H1 (cell line): ENCODE results near the gene CSRP1. TPM values are rescaled to one million over a fixed set of nuclear protein-coding genes. Genes with fewer than 3 reads are reported as not detected.

ENCODE experiments used
- CTCF ChIA-PET: fragments of 300-600 bp; sonication (Branson Sonifier 250); formaldehyde crosslinking; loops from one replicate; lab custom pipeline; 2021; ENCODE audit not compliant: partially characterized antibody; lab: Charles Lee
- POLR2A ChIA-PET: fragments of 300-600 bp; sonication (Branson Sonifier 250); formaldehyde crosslinking; loops from one replicate; lab custom pipeline; 2021; ENCODE audit warnings: inconsistent platforms; ENCODE audit not compliant: partially characterized antibody; lab: Charles Lee
- DNase-seq, 2 experiments: peaks; one replicate each; pipeline versions ENCODE4 v3.0.0 to v3.0.0-alpha.2; 2010 to 2022; ENCODE audit warnings: low spot score in 2 of 2, low read depth in 1 of 2, mixed read lengths in 1 of 2
- FAIRE-seq: peaks from 2 replicates; lab custom pipeline; 2011; peaks lifted over from hg19 to GRCh38; lab: Jason Lieb, UNC
- H2AFZ ChIP-seq: 2 replicates; pipeline ENCODE4 v1.8.1; 2012; ENCODE audit warnings: low read length, inconsistent platforms
- H2AK5ac ChIP-seq: 2 replicates; pipeline ENCODE4 v1.6.1; 2013; ENCODE audit warnings: low read depth, low read length
- H2BK120ac ChIP-seq: replicated peaks from 2 replicates; pipeline ENCODE3; 2013; ENCODE audit warnings: low read depth, low read length, inconsistent platforms
- H2BK12ac ChIP-seq: 2 replicates; pipeline ENCODE4 v1.6.1; 2013; ENCODE audit warnings: low read depth, low read length
- H2BK15ac ChIP-seq: 2 replicates; pipeline ENCODE4 v1.6.1; 2013; ENCODE audit warnings: low read length
- H2BK20ac ChIP-seq: 2 replicates; pipeline ENCODE4 v1.6.1; 2013; ENCODE audit warnings: low read length
- H2BK5ac ChIP-seq: 2 replicates; pipeline ENCODE4 v1.6.1; 2013; ENCODE audit warnings: low read depth, low read length
- H3K14ac ChIP-seq: 2 replicates; pipeline ENCODE4 v1.6.1; 2013; ENCODE audit warnings: inconsistent platforms; ENCODE audit not compliant: insufficient read length
- H3K18ac ChIP-seq: 2 replicates; pipeline ENCODE4 v1.6.1; 2013; ENCODE audit warnings: low read length; ENCODE audit errors: extremely low read depth
- H3K23ac ChIP-seq: 2 replicates; pipeline ENCODE4 v1.6.1; 2013; ENCODE audit warnings: inconsistent platforms; ENCODE audit not compliant: insufficient read length
- H3K23me2 ChIP-seq: 2 replicates; pipeline ENCODE4 v1.6.1; 2013; ENCODE audit warnings: low read depth, low read length
- H3K27ac ChIP-seq: 2 replicates; pipeline ENCODE4 v1.6.1; 2011; ENCODE audit warnings: low read depth, low read length, inconsistent platforms
- H3K27me3 ChIP-seq, 4 experiments: replicated peaks in 1 of 4; 1 replicate in 1 of 4; 2 replicates in 3 of 4; pipeline versions ENCODE4 v1.6.1 to v1.8.1; 2011 to 2013; ENCODE audit warnings: low read length in 3 of 4, mild to moderate bottlenecking in 3 of 4, inconsistent platforms in 2 of 4, mixed read lengths in 2 of 4, moderate library complexity in 1 of 4; ENCODE audit not compliant: control insufficient read depth in 3 of 4, insufficient read depth in 3 of 4; ENCODE audit errors: extremely low read depth in 1 of 4
- H3K36me3 ChIP-seq, 4 experiments: 2 replicates each; pipeline versions ENCODE4 v1.6.1 to v1.8.1; 2011 to 2013; ENCODE audit warnings: mild to moderate bottlenecking in 4 of 4, low read length in 3 of 4, moderate library complexity in 2 of 4, control low read depth in 1 of 4, inconsistent platforms in 1 of 4; ENCODE audit not compliant: insufficient read depth in 4 of 4, control insufficient read depth in 2 of 4
- H3K4ac ChIP-seq: replicated peaks from 2 replicates; pipeline ENCODE3; 2013; ENCODE audit warnings: low read length, low read depth, mixed read lengths, inconsistent platforms; ENCODE audit not compliant: insufficient read length
- H3K4me1 ChIP-seq, 4 experiments: replicated peaks in 1 of 4; 1 replicate in 1 of 4; 2 replicates in 3 of 4; pipeline versions ENCODE4 v1.6.1 to v1.8.1; 2011 to 2013; ENCODE audit warnings: low read length in 3 of 4, inconsistent platforms in 2 of 4, mixed read lengths in 1 of 4; ENCODE audit not compliant: insufficient read depth in 4 of 4, control insufficient read depth in 3 of 4
- H3K4me2 ChIP-seq, 2 experiments: 2 replicates each; pipeline versions ENCODE4 v1.6.1 to v1.8.1; 2011 to 2013; ENCODE audit warnings: low read depth in 2 of 2, low read length in 2 of 2, control low read depth in 1 of 2, inconsistent platforms in 1 of 2, mild to moderate bottlenecking in 1 of 2; ENCODE audit not compliant: insufficient read depth in 1 of 2
- H3K4me3 ChIP-seq, 4 experiments: fragments of 200-600, 300-600 bp in 1 of 4; sonication (generic), shearing (Covaris generic), sonication (Bioruptor Twin) in 1 of 4; 2 replicates each; pipeline versions ENCODE4 v1.5.1 to v1.8.1; 2011 to 2016; ENCODE audit warnings: low read length in 4 of 4, low read depth in 3 of 4, control low read depth in 2 of 4, inconsistent platforms in 2 of 4, mild to moderate bottlenecking in 2 of 4, mixed read lengths in 1 of 4, moderate library complexity in 1 of 4; ENCODE audit not compliant: insufficient read depth in 2 of 4; ENCODE audit errors: extremely low read depth in 1 of 4
- H3K56ac ChIP-seq: replicated peaks from 2 replicates; pipeline ENCODE3; 2013; ENCODE audit warnings: low read depth, mild to moderate bottlenecking, mixed read lengths, low read length, inconsistent platforms; ENCODE audit not compliant: insufficient read length
- H3K79me1 ChIP-seq: 2 replicates; pipeline ENCODE4 v1.6.1; 2013; ENCODE audit warnings: low read depth, low read length, control low read depth
- H3K79me2 ChIP-seq, 2 experiments: 2 replicates each; pipeline versions ENCODE4 v1.6.1 to v1.8.1; 2012 to 2013; ENCODE audit warnings: low read length in 2 of 2, mild to moderate bottlenecking in 2 of 2, inconsistent platforms in 1 of 2; ENCODE audit not compliant: insufficient read depth in 2 of 2, control insufficient read depth in 1 of 2
- H3K9ac ChIP-seq, 4 experiments: replicated peaks in 1 of 4; 1 replicate in 1 of 4; 2 replicates in 3 of 4; pipeline versions ENCODE4 v1.6.1 to v1.8.1; 2011 to 2013; ENCODE audit warnings: low read depth in 3 of 4, low read length in 3 of 4, control low read depth in 2 of 4, mild to moderate bottlenecking in 2 of 4, moderate library complexity in 2 of 4, inconsistent platforms in 1 of 4; ENCODE audit errors: extremely low read depth in 1 of 4
- H3K9me3 ChIP-seq, 2 experiments: 2 replicates each; pipeline versions ENCODE4 v1.6.1 to v1.8.1; 2012 to 2013; ENCODE audit warnings: mild to moderate bottlenecking in 2 of 2, moderate library complexity in 2 of 2, control low read depth in 1 of 2, inconsistent platforms in 1 of 2, low read depth in 1 of 2, low read length in 1 of 2, mixed read lengths in 1 of 2; ENCODE audit not compliant: insufficient read depth in 2 of 2
- H4K20me1 ChIP-seq, 2 experiments: replicated peaks in 1 of 2; 2 replicates each; pipeline versions ENCODE3 to v1.8.1; 2011 to 2013; ENCODE audit warnings: inconsistent platforms in 2 of 2, low read length in 2 of 2, mild to moderate bottlenecking in 1 of 2; ENCODE audit not compliant: insufficient read depth in 2 of 2, control insufficient read depth in 1 of 2
- H4K5ac ChIP-seq: 2 replicates; pipeline ENCODE4 v1.6.1; 2013; ENCODE audit warnings: low read length, low read depth, mixed read lengths, inconsistent platforms; ENCODE audit not compliant: insufficient read length
- H4K8ac ChIP-seq: 2 replicates; pipeline ENCODE4 v1.8.0; 2013; ENCODE audit warnings: mild to moderate bottlenecking, moderate library complexity, low read length, inconsistent platforms; ENCODE audit not compliant: insufficient read depth; ENCODE audit errors: extremely low read depth
- H4K91ac ChIP-seq: replicated peaks from 2 replicates; pipeline ENCODE3; 2013; ENCODE audit warnings: low read length, mixed read lengths, inconsistent platforms; ENCODE audit not compliant: insufficient read length
- KDM1A ChIP-seq: fragments of 200-600, 300-600 bp; sonication (generic); IDR thresholded peaks from 2 replicates; pipeline ENCODE4 v1.7.1; 2016; ENCODE audit warnings: mild to moderate bottlenecking, low read length, borderline replicate concordance
- WGBS, 2 experiments: shearing (Covaris generic) in 1 of 2; methylation state at CpG; one replicate each; pipeline versions ENCODE4 v1.1.6 to v1.1.7; 2013 to 2015; ENCODE audit warnings: low lambda C conversion rate in 2 of 2, mixed read lengths in 2 of 2, inconsistent platforms in 1 of 2, low coverage in 1 of 2, missing lambda C conversion rate in 1 of 2; ENCODE audit not compliant: insufficient replicate concordance in 2 of 2, insufficient coverage in 1 of 2, insufficient read length in 1 of 2; ENCODE audit errors: extremely low coverage in 1 of 2, missing lambda C conversion rate in 1 of 2; 5-methylcytosine and 5-hydroxymethylcytosine counted together
- polyA plus RNA-seq, 7 experiments: library from polyadenylated mRNA; depleted of rRNA in 3 of 7; stranded (reverse) in 5 of 7; unstranded in 2 of 7; fragments of >200 nt in 5 of 7; fragments of 200-250 nt in 2 of 7; gene quantifications; 1 replicate in 5 of 7; 2 replicates in 1 of 7; 4 replicates in 1 of 7; pipeline versions ENCODE4 v1.2.1 to v1.2.3, GENCODE V29; 2011 to 2013; ENCODE audit warnings: missing spikeins in 2 of 7, mixed read lengths in 2 of 7
- total RNA-seq: library from RNA; stranded (reverse); fragmentation: NEBNext Ultra II Directional; extraction: Animal tissue kit (Norgen Biotek cat#: 25700); gene quantifications from 2 replicates; pipeline ENCODE4 v1.2.1, GENCODE V29; 2021

CSRP1 gene
- total and polyA plus RNA-seq, 2 of the 8 experiments (the other 6 are each of a cell fraction or from before 2014, with no cell fraction given): 14.2 to 22.3 TPM

- WGBS, 2 experiments: 69% methylated on average over 4 of the region's 4 CpGs; no CpG with 5 or more reads in 1 of the 2 experiments
- Histone ChIP-seq H4K91ac (no peak overlapping the region), H3K79me2 (no peaks in the 10 kb centered on the region), H3K23me2 (no peaks in the 10 kb centered on the region), H2AK5ac (no peak overlapping the region), H4K5ac (no peak overlapping the region), H3K36me3 (no peaks in the 10 kb centered on the region), H2BK20ac (no peak overlapping the region), H3K23ac (no peak overlapping the region), H2BK120ac (no peak overlapping the region), H2BK12ac (peak overlapping the region; percentile 43; the same call in 1 of the 2 replicates), H3K9ac (no peak overlapping the region), H3K4ac (no peak overlapping the region), H3K56ac (no peak overlapping the region), H4K8ac (no peak overlapping the region), H3K14ac (no peak overlapping the region), H2BK5ac (no peak overlapping the region), H3K27me3 (no peaks in the 10 kb centered on the region; a peak in 1 of 7 replicates), H3K4me1 (peaks cover 10 to 22% (median 18%) of the 10 kb centered on the region in 4 experiments), H2BK15ac (no peak overlapping the region), H3K79me1 (no peaks in the 10 kb centered on the region), H4K20me1 (no peaks in the 10 kb centered on the region), H3K27ac (no peak overlapping the region), H2AFZ (no peak overlapping the region), H3K4me3 (no peak overlapping the region), H3K18ac (no peak overlapping the region), H3K9me3 (no peaks in the 10 kb centered on the region), H3K4me2 (no peak overlapping the region)
- DNase-seq (no peak), FAIRE-seq (no peak)
- ChIA-PET CTCF (interaction anchor here (0.7 to 12.4 kb wide), 7 partner anchors 8 to 1895 kb away, joined by 3 to 163 read pairs (median 15); no protein-coding TSS in a partner anchor), POLR2A (interaction anchor here (0.8 kb wide), 1 partner anchor 8 kb away, joined by 3 read pairs; no protein-coding TSS in a partner anchor)
- TF ChIP-seq KDM1A: no peak
Measured at GRCh38 chr1:201452866-201453265, 54.1 kb downstream of the CSRP1 start.
